SKM-1 (cell line): ENCODE data around the gene DNAJB11.
"Not testable (repeated sequence)": the region's sequence is repeated elsewhere in the genome, so short reads cannot be mapped to it uniquely, and the experiment has no call there.

Experiments used
- DNase-seq: peaks from one replicate; lab custom pipeline; 2025; ENCODE audit not compliant: unreplicated experiment; lab: John Stamatoyannopoulos, UW

The DNAJB11 gene

DNA sequence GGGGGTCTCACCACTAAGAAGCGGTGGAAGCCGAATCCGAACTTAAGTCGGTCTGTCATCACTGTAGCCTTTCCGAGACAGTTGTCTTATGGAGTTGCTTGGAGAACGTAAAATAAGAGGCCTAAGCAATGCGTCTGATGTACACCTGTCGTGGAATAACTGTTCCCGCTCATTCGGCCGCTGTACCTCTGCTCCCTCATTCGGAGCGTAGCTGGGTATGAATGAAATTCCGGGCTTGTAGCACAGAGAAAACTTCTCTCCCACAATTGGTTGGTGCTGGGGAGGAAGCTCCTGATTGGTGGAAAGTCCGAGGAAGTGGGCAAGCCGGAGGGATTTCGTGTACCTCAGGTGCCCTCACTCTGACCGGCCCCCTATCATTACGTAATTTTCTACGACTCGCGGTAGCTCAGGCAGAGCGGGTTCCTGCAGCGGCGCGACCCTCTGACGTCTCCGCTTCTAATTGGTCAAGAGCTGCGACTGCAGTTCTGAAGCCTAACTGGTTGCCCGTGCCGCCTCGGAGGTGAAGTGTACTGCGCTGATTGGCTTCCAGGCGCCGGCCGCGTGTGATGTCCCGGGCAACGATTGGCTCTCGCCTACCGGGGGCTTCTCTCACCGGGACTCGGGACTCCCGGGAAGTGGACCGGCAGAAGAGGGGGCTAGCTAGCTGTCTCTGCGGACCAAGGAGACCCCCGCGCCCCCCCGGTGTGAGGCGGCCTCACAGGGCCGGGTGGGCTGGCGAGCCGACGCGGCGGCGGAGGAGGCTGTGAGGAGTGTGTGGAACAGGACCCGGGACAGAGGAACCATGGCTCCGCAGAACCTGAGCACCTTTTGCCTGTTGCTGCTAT is at the start of gene DNAJB11:
TSS of gene DNAJB11 (plus strand) at position 625 of the 845 bp plus-strand sequence. CDS start at position 803, 178 bp downstream.
- peak; percentile 99 for DNase-seq

DNA sequence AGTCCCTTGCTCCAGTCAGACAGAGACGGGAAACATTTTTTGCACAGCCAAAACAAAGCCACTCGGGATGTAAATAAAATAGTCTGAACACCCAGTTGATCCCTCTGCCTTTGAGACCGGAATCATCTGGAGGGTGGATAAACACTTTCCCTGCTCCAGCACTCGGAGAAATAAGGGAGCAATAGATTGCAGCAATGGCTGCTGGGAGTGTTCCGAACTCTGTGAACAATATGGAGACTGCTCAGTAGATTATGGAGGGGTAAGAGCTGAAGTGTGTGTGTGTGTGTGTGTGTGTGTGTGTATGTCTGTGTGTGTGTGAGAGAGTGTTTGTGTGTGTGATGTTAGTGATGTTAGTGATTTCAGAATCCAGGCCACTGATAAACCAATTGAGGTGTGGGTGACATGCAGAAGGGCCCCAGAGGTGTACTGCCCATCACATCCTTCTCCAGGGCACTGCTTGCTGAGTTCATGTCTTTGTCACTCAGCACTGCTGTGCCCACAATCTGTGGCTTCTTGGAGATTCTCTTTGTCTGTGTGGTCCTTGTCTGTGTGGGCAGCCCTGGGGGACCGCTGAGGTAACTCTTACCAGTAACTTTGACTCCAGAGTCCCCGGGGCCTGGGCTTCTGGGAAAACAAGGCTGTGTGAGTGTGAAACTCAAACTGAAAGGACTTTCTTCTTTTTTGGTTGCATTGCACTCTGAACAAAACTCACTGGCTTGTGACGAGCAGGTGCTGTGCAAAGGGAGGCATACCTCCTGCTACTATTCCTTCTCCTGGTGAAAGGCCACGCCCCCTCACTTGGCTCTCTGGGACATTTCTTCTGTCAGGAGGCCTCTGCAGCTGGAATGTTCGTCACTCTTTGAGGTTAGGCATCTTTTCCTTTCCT is 49.3 kb upstream of the DNAJB11 start:
- no peak for DNase-seq

DNA sequence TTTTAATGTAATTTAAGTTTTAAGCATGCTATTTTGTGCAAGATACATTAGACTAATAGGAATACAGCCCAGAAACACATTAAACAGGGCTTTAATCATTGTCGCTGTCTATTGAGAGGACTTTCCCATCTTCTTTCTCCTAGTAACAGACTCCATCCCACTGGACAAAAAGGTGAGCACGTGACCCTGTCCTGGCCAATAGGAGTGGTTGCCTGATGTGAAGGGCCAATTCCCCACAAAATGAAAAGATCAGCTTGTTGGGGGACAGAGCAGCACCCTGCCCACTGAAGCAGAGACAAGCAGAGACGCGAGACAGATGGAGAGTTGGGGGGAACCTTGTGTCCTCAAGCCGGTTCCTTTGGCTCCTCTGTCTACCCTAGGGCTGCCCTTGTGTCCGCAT is 47.5 kb upstream of the DNAJB11 start:
- no peak for DNase-seq

GRCh38 chr3:186523434-186523833 is 47.1 kb upstream of the DNAJB11 start:
- no peak for DNase-seq

GRCh38 chr3:186524616-186525015 is 45.9 kb upstream of the DNAJB11 start:
- no peak for DNase-seq

DNA sequence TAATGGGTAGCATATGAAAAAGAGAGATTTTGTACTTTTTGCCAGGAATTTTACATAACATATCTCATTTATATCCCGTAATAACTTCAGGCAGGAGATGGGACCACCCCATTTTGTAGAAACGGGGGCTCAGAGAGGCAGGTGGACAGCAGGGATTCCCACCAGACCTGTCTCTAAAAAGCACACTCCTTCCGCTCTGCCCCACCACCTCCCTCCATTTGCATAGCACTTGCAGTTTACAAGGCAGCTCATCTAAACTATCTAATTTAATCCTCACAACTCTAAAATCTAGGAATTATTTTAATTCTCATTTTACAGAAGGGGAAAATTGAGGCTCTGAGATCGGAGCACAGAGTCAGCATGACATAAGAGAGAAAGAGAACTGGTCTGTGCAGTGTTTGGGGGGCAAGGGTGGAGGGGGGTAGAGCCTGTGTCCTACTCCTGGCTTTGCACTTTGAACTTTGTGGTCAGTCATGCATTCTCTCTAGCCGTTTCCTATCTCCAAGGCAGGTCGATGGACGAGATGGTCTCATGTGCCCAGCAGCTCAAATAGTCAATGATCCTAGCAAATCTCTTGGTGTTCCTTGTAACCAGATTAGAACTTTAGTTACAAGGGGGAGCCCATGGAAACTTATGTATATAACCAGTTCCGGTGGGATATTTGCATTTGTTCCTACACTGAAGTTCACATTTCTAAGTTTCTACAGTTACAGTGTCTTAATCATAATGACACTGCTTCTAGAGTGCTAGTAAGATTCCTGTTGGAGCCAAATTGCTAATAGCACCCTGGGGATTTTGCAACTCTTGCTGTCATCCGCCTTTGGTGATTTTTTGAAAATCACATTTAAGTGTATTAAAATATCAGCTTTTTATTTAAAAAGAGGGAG is 44.9 kb upstream of the DNAJB11 start:
- no peak for DNase-seq

DNA sequence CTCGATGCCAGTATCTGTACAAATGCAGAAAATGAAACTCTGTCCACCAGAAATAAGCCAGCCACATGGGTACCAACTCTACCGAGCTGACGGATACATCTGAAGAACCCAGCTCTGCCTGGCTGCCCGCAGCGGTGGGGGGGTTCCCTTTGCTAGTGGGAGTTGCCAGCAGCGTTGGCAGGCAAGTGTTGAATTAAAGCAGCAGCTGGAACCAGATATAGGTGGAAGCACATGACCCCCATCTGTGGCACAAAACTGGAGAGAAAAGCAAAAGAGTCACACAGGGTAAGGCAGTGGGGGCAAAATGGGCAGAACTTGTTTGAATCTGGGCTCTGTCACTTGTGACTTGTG is 44.3 kb upstream of the DNAJB11 start:
- DNase-seq, result no peak

DNA sequence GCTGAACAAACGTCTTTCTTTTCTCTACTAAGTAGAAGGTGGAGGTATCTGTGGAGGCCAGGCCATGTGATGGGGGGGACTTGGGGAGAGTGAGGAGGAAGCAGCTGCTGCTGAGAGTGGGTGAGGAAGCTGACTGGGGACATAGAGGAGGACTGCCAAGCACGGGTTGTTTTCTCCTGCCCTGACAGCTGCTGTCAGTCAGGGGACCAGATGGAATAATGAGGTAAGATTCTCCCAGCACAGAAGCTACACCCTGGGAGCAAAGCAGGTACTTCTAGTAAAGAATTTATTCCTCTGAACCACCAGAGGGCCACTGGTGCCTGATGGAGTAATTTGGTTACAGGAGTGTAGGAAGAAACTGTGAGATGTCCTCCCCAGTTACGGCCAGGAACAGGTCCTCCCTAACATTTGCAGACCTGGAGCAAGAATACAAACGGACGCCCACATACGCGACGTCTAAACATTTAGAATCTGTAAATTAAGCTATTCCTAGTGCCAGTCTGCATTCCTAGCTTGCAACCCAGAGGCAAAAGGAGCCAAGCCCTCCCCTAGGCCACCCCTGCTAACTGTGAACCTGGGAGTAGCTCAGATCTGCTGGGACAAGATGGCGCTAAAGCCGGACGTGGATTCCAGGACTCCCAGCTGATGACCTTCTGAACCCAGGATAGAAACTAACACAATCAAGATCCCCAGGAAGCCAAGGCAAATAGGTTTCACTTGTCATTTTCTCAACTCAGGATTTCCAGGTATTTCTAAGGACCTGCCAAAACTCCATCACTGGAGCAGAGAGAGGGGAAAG is 41.1 kb upstream of the DNAJB11 start:
- DNase-seq, result no peak

GRCh38 chr3:186530415-186530814 is 40.1 kb upstream of the DNAJB11 start:
- DNase-seq, result no peak

- not testable (repeated sequence) for DNase-seq
Observed at GRCh38 chr3:186531694-186532093, 38.8 kb upstream of the DNAJB11 start.

GRCh38 chr3:186532598-186533072 is 37.9 kb upstream of the DNAJB11 start:
- DNase-seq, result peak; percentile 41

DNA sequence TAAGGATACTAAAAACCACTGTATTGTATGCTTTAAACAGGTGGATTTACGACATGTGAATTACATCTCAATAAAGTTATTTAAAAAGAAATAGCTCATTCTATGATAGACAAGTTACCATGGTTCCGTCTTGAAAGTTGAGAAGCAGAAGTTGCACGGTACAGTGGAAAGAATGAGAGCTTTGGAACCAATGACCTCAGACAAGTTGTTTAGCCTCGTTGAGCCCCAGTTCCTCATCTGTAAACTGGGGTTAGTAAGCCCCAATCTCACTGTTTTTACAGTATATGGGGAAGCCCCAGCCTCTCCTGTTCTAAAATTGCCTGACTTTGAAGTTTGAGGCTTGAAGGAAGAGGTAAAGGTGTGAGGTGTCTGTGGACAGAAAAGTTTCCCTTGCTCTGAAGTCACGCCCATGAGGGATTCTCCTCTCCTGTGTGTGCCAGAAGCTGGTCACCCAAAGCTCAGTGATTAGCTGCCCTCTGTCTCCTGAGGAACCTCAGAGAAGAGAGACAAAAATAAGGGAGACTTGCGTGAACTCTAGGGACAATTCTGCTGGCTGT is 36.3 kb upstream of the DNAJB11 start:
- DNase-seq, result peak; percentile 79

GRCh38 chr3:186536883-186537844 is 33.4 kb upstream of the DNAJB11 start:
- DNase-seq, result no peak

GRCh38 chr3:186538779-186539178 is 31.7 kb upstream of the DNAJB11 start:
- no peak for DNase-seq

GRCh38 chr3:186540221-186540834 is 30.2 kb upstream of the DNAJB11 start:
- peak; percentile 40 for DNase-seq

- no peak for DNase-seq
Observed at GRCh38 chr3:186540835-186541226, 29.7 kb upstream of the DNAJB11 start.

GRCh38 chr3:186544281-186544680 is 26.2 kb upstream of the DNAJB11 start, which contains the start of gene CRYGS:
TSS of gene CRYGS (minus strand) at chr3:186544380. CDS start at chr3:186544326, 54 bp downstream.
- DNase-seq, result no peak

- DNase-seq, result no peak
Observed at GRCh38 chr3:186549497-186549896, 21.0 kb upstream of the DNAJB11 start.
